ENCODE results near the gene LIPK. TPM values are rescaled to one million over a fixed set of nuclear protein-coding genes. Genes with fewer than 3 reads are reported as not detected.
"Not testable (repeated sequence)": the region's sequence is repeated elsewhere in the genome, so short reads cannot be mapped to it uniquely, and the experiment has no call there.

The LIPK gene
- polyA plus RNA-seq, 1 donor from 2014 or later = not detected

GRCh38 chr10:88687853-88688467 is 18.1 kb upstream of the LIPK start:
- no peak overlapping the region for H3K27ac Mint-ChIP-seq
- no peaks in the 10 kb centered on the region for H3K9me3 Mint-ChIP-seq
- H3K4me1 Mint-ChIP-seq = no peaks in the 10 kb centered on the region
- no peaks in the 10 kb centered on the region for H3K36me3 Mint-ChIP-seq
- H3K4me3 Mint-ChIP-seq = no peak overlapping the region
- H3K27me3 Mint-ChIP-seq = peaks cover 1% of the 10 kb centered on the region

DNA sequence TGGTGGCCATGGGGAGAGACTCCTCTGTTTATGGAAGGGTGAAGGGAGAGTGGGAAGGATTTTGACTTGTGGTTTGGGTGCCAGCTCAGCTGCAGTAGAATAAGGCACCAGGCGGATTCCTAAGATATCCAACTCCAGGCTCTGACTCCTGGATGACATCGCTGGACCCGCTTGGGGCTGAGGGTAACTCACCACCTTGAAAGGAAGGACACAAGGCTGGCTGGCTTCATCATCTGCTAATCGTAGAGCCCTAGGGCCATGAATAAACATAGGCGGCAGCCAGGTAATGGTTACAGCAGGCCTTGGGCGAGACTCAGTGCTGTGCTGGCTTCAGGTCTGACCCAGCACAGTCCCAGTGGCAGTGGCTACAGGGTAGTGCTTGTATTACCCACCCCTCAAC is 16.7 kb upstream of the LIPK start:
- no peaks in the 10 kb centered on the region for H3K36me3 Mint-ChIP-seq
- H3K4me1 Mint-ChIP-seq = peaks cover 0 to 2% (median 0%) of the 10 kb centered on the region in 3 donors
- no peak overlapping the region for H3K4me3 Mint-ChIP-seq
- no peaks in the 10 kb centered on the region for H3K27me3 Mint-ChIP-seq
- no peaks in the 10 kb centered on the region for H3K9me3 Mint-ChIP-seq
- H3K27ac Mint-ChIP-seq = no peak overlapping the region

- Mint-ChIP-seq H3K4me1 (peaks cover 0 to 2% (median 0%) of the 10 kb centered on the region in 3 donors), H3K27ac (no peak overlapping the region), H3K9me3 (no peaks in the 10 kb centered on the region), H3K36me3 (no peaks in the 10 kb centered on the region), H3K4me3 (no peak overlapping the region), H3K27me3 (peaks cover 4% of the 10 kb centered on the region)
Observed at GRCh38 chr10:88693392-88694020, 12.5 kb upstream of the LIPK start.

DNA sequence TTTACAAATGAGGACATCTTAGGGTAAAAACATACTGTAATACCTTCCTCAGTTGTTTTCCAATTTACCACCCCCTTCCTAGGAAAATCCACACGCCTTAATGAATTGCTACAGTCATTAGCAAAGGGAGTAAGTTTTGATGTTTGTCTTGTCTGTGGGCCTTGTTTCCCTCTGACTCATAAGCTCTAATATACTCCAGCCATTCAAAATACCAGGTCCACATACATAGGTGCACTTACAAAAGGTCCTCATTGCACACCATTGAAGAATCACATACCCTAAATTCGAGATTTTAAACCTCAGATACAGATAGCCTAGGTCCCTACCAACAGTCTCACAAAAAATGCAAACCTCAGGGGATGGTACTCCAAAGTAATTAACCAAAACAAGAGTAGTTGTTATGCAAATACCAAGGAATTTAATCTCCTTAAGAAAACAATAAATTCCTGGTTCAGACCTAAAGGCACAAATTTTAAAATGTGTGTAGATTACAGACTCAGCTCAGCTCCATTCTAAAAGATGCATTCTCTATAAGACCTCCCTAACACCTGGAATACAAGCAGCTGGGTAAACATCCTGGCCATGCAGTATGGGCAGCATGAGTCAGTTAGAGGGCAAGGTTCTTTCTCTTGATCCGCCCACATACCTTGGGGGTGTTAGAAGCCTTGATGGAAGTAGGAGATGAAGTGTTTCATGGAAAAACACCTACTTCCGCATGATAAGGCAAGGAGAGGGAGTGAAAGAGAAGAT is 3.0 kb upstream of the LIPK start:
- H3K4me1 Mint-ChIP-seq = no peaks in the 10 kb centered on the region
- H3K27ac Mint-ChIP-seq = no peak overlapping the region
- H3K27me3 Mint-ChIP-seq = no peaks in the 10 kb centered on the region
- H3K36me3 Mint-ChIP-seq = no peaks in the 10 kb centered on the region
- H3K9me3 Mint-ChIP-seq = no peaks in the 10 kb centered on the region
- H3K4me3 Mint-ChIP-seq = no peak overlapping the region

DNA sequence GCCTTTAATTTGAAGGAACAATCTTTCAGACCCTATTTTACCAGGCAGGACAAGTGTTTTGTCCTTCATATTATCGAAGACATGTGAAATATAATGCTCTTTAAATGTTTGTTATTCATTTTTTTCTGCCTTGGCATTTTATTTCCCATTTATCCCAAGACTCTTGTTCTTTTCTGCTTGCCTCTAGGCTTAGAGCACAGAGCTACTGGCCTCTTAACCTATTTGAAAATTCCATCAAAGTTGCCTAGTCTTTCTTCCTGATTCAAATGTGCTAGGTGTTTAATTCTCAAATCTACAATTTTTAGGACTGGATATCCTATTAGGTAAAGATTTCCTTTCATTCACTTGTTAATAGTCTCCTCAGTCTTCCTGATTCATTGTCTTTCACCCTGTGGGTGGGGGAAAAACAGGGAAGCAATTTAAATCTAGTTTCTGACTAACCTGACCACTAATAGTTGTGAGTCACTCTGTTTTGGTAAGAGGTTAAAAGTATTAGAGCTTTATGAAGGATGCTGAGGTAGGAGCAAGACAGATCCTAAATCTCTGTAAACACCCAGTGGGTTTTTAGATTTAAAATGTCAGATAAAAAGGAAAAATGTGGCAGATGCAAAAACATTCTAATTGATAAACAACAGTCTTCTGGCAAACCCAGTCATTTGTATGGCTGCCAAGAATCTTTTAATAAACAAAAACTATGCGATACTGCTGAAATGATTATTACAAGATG is 1.5 kb downstream of the LIPK start:
- Mint-ChIP-seq H3K4me1 (no peaks in the 10 kb centered on the region), H3K36me3 (no peaks in the 10 kb centered on the region), H3K4me3 (no peak overlapping the region), H3K9me3 (no peaks in the 10 kb centered on the region), H3K27ac (no peak overlapping the region), H3K27me3 (no peaks in the 10 kb centered on the region)

DNA sequence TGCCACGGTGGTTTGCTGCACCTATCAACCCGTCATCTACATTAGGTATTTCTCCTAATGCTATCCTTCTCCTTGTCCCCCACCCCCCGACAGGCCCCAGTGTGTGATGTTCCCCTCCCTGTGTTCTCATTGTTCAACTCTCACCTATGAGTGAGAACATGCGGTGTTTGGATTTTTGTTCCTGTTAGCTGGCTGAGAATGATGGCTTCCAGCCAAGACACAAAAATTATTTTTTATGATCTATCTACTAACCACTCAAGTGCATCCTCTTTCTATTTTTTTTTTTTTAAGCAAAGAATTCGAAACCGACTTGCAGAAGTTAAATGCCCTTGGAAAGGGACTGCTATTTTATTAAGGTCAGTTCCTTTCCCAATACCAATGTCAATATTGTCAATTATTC is 3.3 kb downstream of the LIPK start:
- H3K4me3 Mint-ChIP-seq, H3K4me1 Mint-ChIP-seq, H3K36me3 Mint-ChIP-seq, H3K27ac Mint-ChIP-seq, H3K27me3 Mint-ChIP-seq, H3K9me3 Mint-ChIP-seq: not testable (repeated sequence)

DNA sequence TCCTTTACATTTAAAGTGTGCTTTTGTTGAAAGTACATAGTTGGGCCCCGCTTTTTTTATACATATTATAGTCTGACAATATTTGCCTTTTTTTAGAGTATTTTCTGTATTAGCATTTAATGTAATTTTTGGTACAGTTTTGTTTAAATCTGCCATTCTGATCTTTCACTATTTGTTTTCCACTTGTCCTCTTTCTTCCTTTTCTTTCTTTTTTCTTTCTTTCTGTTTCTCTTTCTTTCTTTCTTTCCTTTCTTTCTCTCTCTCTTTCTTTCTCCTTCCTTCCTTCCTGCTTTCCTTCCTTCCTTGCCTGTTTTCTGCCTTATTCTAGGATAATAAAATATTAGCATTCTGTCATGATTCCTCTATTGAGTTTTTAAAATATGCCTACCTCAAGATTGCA is 9.5 kb downstream of the LIPK start:
- H3K27ac Mint-ChIP-seq = no peak overlapping the region
- H3K9me3 Mint-ChIP-seq = no peaks in the 10 kb centered on the region
- no peaks in the 10 kb centered on the region for H3K36me3 Mint-ChIP-seq
- no peaks in the 10 kb centered on the region for H3K4me1 Mint-ChIP-seq
- H3K4me3 Mint-ChIP-seq = no peak overlapping the region
- H3K27me3 Mint-ChIP-seq = peaks cover 3% of the 10 kb centered on the region

DNA sequence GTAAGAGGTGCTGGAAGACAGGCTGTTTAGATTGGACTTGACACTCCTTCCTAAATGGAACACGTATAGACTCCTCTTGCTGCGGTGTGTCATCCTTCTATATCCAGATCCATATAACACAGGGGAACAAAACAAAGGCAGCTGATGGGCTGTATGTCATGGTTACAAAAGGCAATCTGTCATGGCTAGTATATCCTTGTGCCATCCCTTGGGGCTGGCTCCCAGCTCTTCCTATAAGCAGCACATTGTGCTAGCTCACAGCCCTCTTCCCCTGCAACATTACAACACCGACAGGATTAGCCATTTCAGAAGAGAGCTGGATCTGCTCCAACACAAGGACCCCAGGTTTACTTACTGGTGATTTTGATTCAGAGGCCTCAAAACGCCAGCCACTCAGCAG is 15.3 kb downstream of the LIPK start:
- Mint-ChIP-seq H3K27me3 (peaks cover 7% of the 10 kb centered on the region), H3K4me1 (peaks cover 0 to 6% (median 6%) of the 10 kb centered on the region in 3 donors), H3K4me3 (no peak overlapping the region), H3K9me3 (no peaks in the 10 kb centered on the region), H3K36me3 (peaks cover 1% of the 10 kb centered on the region), H3K27ac (no peak overlapping the region)

DNA sequence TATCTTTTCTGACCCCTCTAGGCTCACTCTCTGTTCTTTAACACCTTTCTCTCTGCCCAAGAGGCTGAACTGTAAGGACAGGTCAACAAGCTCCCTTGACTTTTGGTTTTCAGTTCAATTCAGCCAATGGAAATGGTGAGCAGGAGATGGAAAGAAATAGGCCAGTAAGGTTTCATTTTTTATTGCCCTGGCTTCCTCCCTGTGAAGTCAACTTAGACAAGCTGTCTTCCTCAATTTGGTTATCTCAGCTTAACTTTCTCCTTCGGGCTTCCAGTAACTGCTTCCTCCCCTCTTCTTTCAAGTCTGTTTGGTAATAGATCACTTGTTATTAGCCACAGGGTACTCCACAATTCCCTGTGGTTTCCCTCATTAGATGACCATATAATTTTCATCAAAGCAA is 19.7 kb downstream of the LIPK start:
- H3K4me3 Mint-ChIP-seq = no peak overlapping the region
- H3K4me1 Mint-ChIP-seq = peaks cover 0 to 6% (median 6%) of the 10 kb centered on the region in 3 donors
- peaks cover 4% of the 10 kb centered on the region for H3K27me3 Mint-ChIP-seq
- H3K36me3 Mint-ChIP-seq = peaks cover 1% of the 10 kb centered on the region
- H3K9me3 Mint-ChIP-seq = no peaks in the 10 kb centered on the region
- no peak overlapping the region for H3K27ac Mint-ChIP-seq

DNA sequence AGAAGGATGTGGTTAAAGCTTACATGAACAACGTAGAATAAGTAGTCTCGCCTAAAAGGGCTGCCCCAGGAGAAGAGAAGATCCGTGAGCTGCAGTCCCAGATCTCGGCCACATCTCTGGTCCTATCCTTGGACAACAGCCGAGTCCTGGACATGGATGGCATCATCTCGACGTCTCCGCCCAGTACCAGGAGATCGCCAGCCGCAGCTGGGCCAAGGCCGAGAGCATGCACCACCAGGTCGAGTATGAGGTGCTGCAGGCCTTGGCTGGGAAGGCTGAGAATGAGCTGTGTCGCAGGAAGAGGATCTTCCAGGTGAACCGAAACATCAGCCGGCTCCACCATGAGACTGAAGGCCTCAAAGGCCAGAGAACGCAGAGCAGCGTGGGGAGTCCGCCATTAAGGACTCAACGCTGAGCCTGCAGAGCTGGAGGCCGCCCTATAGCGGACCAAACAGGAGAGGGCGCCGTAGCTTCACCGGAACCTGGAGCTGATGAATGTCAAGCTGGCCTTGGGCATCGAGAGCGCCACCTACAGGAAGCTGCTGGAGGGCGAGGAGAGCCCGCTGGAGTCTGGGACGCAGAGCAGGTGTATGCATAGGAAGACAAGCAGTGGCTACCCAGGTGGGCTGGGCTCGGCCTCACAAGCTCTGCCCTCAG is 22.2 kb downstream of the LIPK start:
- no peaks in the 10 kb centered on the region for H3K9me3 Mint-ChIP-seq
- H3K4me1 Mint-ChIP-seq = peaks cover 2 to 9% (median 9%) of the 10 kb centered on the region in 3 donors
- peaks cover 4% of the 10 kb centered on the region for H3K27me3 Mint-ChIP-seq
- peaks cover 1% of the 10 kb centered on the region for H3K36me3 Mint-ChIP-seq
- no peak overlapping the region for H3K4me3 Mint-ChIP-seq
- H3K27ac Mint-ChIP-seq = peak overlapping the region in 1 of 3 donors; percentile 45

GRCh38 chr10:88730864-88731263 is 24.8 kb downstream of the LIPK start:
- Mint-ChIP-seq H3K27ac (peak overlapping the region in 1 of 3 donors; percentile 12), H3K9me3 (no peaks in the 10 kb centered on the region), H3K4me1 (peaks cover 5 to 12% (median 12%) of the 10 kb centered on the region in 3 donors), H3K4me3 (no peak overlapping the region), H3K36me3 (peaks cover 1% of the 10 kb centered on the region), H3K27me3 (no peaks in the 10 kb centered on the region)

GRCh38 chr10:88731296-88731695 is 25.2 kb downstream of the LIPK start:
- H3K27me3 Mint-ChIP-seq = no peaks in the 10 kb centered on the region
- no peaks in the 10 kb centered on the region for H3K36me3 Mint-ChIP-seq
- no peak overlapping the region for H3K4me3 Mint-ChIP-seq
- H3K27ac Mint-ChIP-seq = no peak overlapping the region
- H3K9me3 Mint-ChIP-seq = no peaks in the 10 kb centered on the region
- H3K4me1 Mint-ChIP-seq = peaks cover 5 to 10% (median 10%) of the 10 kb centered on the region in 3 donors

- Mint-ChIP-seq H3K4me3 (no peak overlapping the region), H3K27me3 (peaks cover 8% of the 10 kb centered on the region), H3K9me3 (no peaks in the 10 kb centered on the region), H3K4me1 (peaks cover 5 to 10% (median 10%) of the 10 kb centered on the region in 3 donors), H3K36me3 (no peaks in the 10 kb centered on the region), H3K27ac (no peak overlapping the region)
Observed at GRCh38 chr10:88733215-88733614, 27.2 kb downstream of the LIPK start.

GRCh38 chr10:88735661-88736060 is 29.6 kb downstream of the LIPK start:
- no peaks in the 10 kb centered on the region for H3K9me3 Mint-ChIP-seq
- peaks cover 5 to 13% (median 10%) of the 10 kb centered on the region in 3 donors for H3K4me1 Mint-ChIP-seq
- H3K36me3 Mint-ChIP-seq = peaks cover 4% of the 10 kb centered on the region
- H3K27me3 Mint-ChIP-seq = peaks cover 15% of the 10 kb centered on the region
- no peak overlapping the region for H3K4me3 Mint-ChIP-seq
- H3K27ac Mint-ChIP-seq = no peak overlapping the region

- not testable (repeated sequence) for H3K36me3 Mint-ChIP-seq, H3K4me3 Mint-ChIP-seq, H3K27ac Mint-ChIP-seq, H3K4me1 Mint-ChIP-seq
- Mint-ChIP-seq H3K27me3 (peaks cover 25% of the 10 kb centered on the region), H3K9me3 (peaks cover 0 to 12% (median 9%) of the 10 kb centered on the region in 3 donors)
Observed at GRCh38 chr10:88741921-88742320, 35.9 kb downstream of the LIPK start.

Measured in IgD-negative memory B cell (primary cell).